HL-60 (cell line): ENCODE measurements around the gene TMPRSS6.

Experiments used
- DNase-seq, 2 experiments: peaks; one replicate each; pipeline ENCODE4 v3.0.0-alpha.2; 2010 to 2020; ENCODE audit warnings: low read depth in 1 of 2, low spot score in 1 of 2
- H3K27ac ChIP-seq: fragments of 250-450 bp; sonication (Bioruptor Pico); replicated peaks from 2 replicates; pipeline ENCODE4 v1.5.1; 2020; ENCODE audit warnings: mild to moderate bottlenecking, moderate library complexity
- H3K27me3 ChIP-seq: fragments of 250-450 bp; sonication (Bioruptor Pico); 2 replicates; pipeline ENCODE4 v1.5.1; 2021; ENCODE audit warnings: mild to moderate bottlenecking, moderate library complexity; ENCODE audit not compliant: insufficient read depth, poor library complexity, severe bottlenecking
- H3K4me3 ChIP-seq: replicated peaks from 2 replicates; pipeline ENCODE4 v1.5.1; 2011; ENCODE audit warnings: mild to moderate bottlenecking, control low read depth, low read length; ENCODE audit not compliant: insufficient read depth
- CTCF ChIP-seq: IDR thresholded peaks from one replicate; pipeline ENCODE4 v1.5.1; 2011; ENCODE audit warnings: low read length, control low read depth, inconsistent platforms; ENCODE audit not compliant: insufficient read depth
- GABPA ChIP-seq: IDR thresholded peaks from 2 replicates; pipeline ENCODE4 v1.6.1; 2012; ENCODE audit warnings: low read depth
- POLR2AphosphoS5 ChIP-seq: IDR thresholded peaks from 2 replicates; pipeline ENCODE4 v1.6.1; 2012; ENCODE audit warnings: low read depth
- REST ChIP-seq: IDR thresholded peaks from 2 replicates; pipeline ENCODE4 v1.6.1; 2012; ENCODE audit warnings: low read depth; ENCODE audit not compliant: insufficient replicate concordance
- SPI1 ChIP-seq: IDR thresholded peaks from 2 replicates; pipeline ENCODE4 v1.6.1; 2012; ENCODE audit warnings: low read depth, mild to moderate bottlenecking, borderline replicate concordance

The TMPRSS6 gene

GRCh38 chr22:37117092-37117491, 7.6 kb upstream of the TMPRSS6 start:
- no peak overlapping the region for H3K4me3 ChIP-seq
- DNase-seq = no peak
- no peaks in the 10 kb centered on the region for H3K27me3 ChIP-seq
- no peak overlapping the region for H3K27ac ChIP-seq
- TF ChIP-seq CTCF = no peak
- TF ChIP-seq SPI1 = no peak
- no peak for TF ChIP-seq GABPA
- no peak for TF ChIP-seq POLR2AphosphoS5
- no peak for TF ChIP-seq REST

GRCh38 chr22:37115032-37115431, 5.5 kb upstream of the TMPRSS6 start:
- no peak for DNase-seq

GRCh38 chr22:37113757-37114156, 4.2 kb upstream of the TMPRSS6 start:
- TF ChIP-seq CTCF (no peak), REST (no peak), GABPA (no peak), POLR2AphosphoS5 (no peak), SPI1 (no peak)
- DNase-seq = no peak
- H3K27ac ChIP-seq = no peak overlapping the region

More at GRCh38 chr22:37115032-37115431, 5.5 kb upstream of the TMPRSS6 start:
- Histone ChIP-seq H3K27me3 (no peaks in the 10 kb centered on the region), H3K4me3 (no peak overlapping the region), H3K27ac (no peak overlapping the region)
- TF ChIP-seq SPI1 = no peak
- TF ChIP-seq POLR2AphosphoS5 = no peak
- no peak for TF ChIP-seq CTCF
- TF ChIP-seq REST = no peak
- no peak for TF ChIP-seq GABPA

More at GRCh38 chr22:37113757-37114156, 4.2 kb upstream of the TMPRSS6 start:
- Histone ChIP-seq H3K4me3 (no peak overlapping the region), H3K27me3 (no peaks in the 10 kb centered on the region)
